GM19328 (cell line): ENCODE measurements around the gene PRSS53.

Experiments used
- ATAC-seq: cut with Tn5 transposase; IDR thresholded peaks from one replicate; pipeline ENCODE4 v1.9.1; 2021; ENCODE audit warnings: mild to moderate bottlenecking, moderate library complexity; ENCODE audit not compliant: unreplicated experiment

The PRSS53 gene

DNA sequence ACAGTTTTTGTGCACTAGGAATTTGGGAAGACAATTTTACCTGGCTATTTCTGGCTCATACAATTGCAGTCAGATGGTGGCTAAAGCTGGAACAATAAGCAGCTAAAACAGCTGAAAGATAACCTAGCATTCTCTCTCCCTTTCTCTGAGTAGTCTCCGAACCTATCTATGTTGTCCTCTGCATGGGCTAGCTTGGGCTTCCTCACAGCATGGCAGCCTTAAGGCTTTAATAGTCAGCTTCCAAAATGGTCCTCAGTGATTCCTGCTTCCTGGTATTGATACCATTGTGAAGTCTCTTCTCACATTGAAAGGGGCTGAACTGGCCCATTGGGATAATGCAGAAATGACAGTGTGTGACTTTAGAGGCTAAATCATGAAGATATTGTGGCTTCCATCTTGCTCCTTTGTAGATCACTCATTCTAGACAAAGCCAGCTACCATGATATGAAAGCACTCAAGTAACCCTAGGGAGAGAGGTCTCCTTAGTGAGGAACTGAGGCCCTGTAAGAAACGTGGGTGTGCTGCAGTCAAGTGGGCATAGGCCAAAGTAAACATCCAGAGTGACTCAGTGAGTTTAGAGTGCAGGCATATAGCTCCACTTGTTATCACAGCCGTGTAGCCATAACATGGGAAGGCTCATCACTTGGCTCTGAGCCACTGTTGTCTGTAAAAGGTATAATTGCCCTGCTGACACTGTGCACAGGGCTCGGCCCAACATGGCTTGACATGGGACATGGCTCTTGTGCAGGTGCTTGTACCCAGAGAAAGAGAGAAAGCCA is 11.3 kb upstream of the PRSS53 start:
- ATAC-seq: no peak

DNA sequence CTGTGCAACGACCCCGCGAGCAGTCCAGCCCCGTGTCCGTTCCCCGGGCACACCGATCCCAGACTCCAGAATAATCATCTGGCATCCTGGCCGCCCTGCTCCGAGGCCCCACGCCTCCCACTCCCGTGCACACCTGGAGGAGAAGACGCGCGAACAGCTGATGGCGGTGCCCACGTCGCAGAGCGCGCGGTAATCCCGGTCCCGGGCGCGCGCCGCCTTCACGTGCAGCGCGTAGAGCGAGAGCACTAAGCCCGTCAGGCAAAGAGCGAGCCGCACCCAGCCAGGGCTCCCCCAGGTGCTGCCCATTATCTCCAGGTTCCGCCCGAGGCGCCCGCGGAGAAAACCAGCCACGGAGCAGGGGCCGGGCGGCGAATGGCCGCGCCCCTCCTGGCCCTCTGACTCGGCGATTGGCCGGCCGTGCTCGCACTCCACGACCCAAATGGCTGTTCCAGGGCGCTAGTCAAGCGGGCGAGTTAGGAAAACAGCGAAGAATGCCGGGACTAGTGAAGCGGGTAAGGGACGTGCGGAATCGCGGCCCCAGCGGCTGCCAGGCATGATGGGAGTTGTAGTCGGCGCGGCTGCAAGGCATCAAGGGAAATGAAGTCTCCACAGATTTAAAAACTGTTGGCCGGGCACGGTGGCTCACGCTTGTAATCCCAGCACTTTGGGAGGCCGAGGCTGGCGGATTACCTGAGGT is 5.8 kb upstream of the PRSS53 start, which contains the start of gene VKORC1:
TSS of gene VKORC1 (minus strand) at position 374 of the 697 bp plus-strand sequence. CDS start at position 306, 68 bp downstream.
- ATAC-seq: peak; percentile 61

DNA sequence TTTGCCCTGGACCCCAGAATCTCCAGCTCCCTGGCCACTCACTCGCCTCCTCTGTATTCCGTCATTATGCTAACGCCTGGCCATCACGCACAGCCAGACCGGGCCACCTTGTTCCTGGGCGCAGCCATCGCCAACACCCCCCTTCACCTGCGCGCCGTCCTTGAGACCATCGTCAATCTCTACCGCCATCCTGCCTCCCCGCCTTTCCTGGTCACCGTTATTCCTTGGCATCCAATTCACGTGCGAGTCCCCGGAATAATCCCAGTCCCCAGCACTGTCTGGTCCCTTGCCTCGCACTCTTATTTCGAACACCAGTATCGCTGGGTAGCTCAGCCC is 5.3 kb upstream of the PRSS53 start:
- ATAC-seq: no peak

- ATAC-seq: no peak
Measured at GRCh38 chr16:31093132-31093703, 4.5 kb upstream of the PRSS53 start.

DNA sequence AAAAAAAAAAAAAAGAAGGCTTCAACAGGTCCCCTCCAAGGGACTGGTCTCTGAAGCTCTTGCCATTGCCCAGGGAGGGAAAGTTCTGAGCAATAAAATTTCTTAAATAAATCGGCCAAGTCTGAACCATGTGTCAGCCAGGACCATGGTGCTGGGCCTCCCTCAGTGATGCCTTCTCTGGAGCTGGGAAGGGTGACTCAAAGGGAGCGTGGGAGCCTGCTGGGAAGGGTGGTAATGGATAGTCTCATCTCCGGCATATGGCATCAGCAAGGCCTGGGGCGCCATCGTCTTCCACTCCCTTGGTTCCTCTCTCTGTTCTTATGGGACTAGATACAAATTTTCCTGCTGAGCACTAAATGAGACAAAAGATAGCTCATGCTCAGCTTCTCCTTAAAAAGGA is 3.6 kb upstream of the PRSS53 start:
- ATAC-seq: no peak

DNA sequence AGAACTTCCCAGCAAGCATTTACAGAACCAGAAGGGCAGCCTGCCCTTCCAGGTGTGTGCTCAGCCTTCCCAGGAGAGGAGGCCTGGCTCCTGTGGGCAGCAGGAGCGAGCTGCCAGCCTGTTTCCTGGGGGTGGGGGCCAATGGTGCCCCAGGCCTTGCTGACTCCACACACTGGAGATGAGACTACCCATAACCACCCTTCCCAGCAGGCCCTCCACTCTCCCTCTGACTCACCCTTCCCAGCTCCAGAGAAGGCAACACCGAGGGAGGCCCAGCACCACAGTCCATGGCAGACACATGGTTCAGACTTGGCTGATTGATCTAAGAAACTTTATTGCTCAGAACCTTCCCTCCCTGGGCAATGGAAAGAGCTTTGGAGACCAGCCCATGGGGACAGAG is 1.8 kb upstream of the PRSS53 start:
- ATAC-seq: no peak

- no peak for ATAC-seq
Measured at GRCh38 chr16:31089199-31089598, 456 bp upstream of the PRSS53 start.

DNA sequence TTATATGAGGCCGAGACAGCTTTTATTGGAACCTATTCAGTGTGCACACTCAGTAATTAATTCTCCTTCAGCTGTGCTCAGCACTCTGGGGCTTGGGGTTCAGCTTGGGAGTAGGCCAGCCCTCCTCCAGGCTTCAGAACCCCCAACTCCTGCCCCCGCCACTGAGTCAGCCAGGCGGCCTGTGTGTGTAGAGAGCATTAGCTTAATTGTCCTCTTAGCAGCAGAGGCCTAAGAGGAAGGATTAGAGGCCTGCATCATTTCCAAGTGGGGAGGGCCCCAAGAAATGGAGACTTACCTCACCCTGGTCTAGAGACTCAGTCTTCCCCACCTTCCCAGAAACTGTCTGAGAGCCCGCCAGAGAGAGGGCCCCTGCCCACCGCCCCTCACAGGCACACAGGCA is 772 bp downstream of the PRSS53 start:
- ATAC-seq: no peak

DNA sequence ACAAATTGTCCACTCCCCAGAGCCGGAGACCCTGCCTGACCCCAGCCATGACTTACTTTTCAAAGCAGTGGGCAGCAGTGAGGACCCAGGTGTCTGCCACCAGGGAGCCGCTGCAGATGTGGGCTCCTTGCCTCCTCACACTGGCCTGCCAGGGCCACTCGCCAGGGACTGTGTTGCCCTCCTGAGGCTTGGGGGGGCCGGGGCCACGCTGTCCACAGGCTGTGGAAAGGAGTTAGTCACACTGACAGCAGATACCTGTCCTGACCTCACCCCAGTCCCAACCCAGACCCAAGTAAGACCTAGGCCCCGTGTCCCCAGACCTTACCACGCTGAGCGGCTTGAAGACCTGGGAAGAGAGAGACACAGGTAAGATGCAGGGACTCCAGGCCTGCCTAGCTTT is 1.3 kb downstream of the PRSS53 start:
- ATAC-seq: no peak

DNA sequence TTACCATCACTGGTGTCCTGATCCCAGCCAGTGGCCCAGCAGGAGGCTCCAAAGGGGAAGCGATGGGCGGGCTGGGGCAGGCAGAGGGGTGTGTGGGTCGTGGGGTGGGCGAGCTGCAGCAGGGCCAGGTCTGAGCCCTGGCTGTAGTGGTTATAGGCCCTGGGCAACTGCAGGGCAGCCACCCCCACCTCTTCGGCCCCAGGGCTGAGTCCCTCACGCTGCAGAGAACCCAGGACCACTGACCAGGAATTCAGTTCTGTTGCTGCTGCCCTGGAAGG is 2.2 kb downstream of the PRSS53 start:
- ATAC-seq: no peak

- no peak for ATAC-seq
Measured at GRCh38 chr16:31085873-31086628, 2.7 kb downstream of the PRSS53 start.

- ATAC-seq: no peak
Measured at GRCh38 chr16:31085411-31085810, 3.3 kb downstream of the PRSS53 start.

GRCh38 chr16:31084584-31085302 is 4.0 kb downstream of the PRSS53 start:
- ATAC-seq: no peak

GRCh38 chr16:31083981-31084380 is 4.8 kb downstream of the PRSS53 start:
- no peak for ATAC-seq

DNA sequence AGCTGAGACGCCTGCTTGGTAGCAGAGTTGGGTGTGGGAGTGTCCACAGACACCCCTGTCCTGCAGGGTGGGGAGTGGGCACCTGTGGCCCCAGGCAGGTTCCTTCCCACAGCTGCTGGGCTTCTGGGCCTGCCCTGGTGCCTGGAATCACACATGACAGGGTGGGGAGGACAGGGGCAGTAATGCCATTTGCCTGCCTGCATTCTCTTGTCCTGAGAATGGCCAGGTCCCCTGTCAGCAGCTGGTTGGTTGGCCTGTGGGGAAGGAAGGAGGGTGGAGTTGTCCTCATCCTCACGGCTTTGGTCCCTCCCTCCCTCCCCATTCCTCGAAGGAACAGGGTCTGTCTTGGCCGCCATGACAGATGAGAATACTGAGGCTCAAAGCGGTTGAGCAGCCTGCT is 5.2 kb downstream of the PRSS53 start:
- ATAC-seq: no peak

DNA sequence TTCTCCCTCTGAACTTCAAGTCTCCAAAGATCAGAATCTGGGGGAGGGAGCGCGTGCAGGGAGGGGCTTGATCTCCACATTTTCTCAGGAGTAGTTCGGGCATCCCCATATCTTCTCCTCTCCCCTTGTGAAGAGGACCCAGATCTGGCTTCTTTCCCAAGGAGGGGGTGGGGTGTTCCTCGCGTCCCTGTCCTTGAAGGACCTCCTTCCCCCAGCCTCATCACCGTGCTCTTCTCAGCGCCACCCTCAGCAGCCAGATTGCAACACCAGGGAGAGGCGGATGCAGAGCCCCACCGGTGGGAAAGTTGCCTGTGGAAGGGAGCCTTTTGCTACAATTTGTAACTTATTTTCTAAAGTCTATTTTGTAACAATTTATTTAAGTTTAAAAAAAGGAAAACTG is 5.7 kb downstream of the PRSS53 start:
- no peak for ATAC-seq

DNA sequence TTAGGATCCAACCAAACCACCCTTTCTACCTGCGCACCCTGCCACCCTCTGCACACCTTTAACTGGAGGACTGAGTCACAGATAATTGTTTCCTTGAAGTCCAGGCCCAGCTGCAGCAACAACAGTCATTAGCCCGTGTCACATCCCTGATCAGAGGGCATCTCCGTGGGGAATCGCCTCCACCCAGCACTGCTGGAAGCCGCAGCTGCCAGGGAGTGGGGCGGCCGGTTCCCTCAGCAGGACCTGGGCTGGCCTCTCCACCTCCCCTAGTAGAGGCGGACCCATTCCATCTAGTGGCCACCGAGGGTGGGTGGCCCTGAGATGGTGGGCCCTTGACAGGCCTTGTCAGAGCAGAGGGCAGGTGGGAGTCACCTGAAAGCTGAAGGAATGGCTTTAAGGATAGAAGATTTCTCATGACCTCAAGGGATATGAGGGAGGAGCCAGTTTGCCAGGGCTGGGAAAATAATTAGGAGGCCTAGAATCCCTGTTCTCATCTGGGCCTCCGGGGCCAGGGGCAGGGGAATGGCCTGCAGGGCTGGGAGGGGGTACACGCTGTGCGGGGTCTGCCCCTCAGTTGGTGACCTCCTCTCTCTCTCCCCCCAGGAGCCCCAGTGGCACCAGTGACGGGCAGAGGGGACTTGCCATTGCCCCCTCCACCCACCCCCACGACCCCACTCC is 6.2 kb downstream of the PRSS53 start:
- no peak for ATAC-seq

GRCh38 chr16:31081428-31082351 is 7.1 kb downstream of the PRSS53 start:
- no peak for ATAC-seq

- no peak for ATAC-seq
Measured at GRCh38 chr16:31080756-31081419, 7.9 kb downstream of the PRSS53 start.
